Thyroid gland (tissue), 4 donors: ENCODE measurements around the gene POLR3K. TPM values are rescaled to one million over a fixed set of nuclear protein-coding genes. Genes with fewer than 3 reads are reported as not detected.

Experiments
- DNase-seq, 2 donors: peaks; one replicate each; pipeline ENCODE4 v3.0.0-alpha.2; 2019
- H3K27ac ChIP-seq, 3 donors: fragments of 200-600 bp; sonication (generic); 1 replicate in 2 of 3; 2 replicates in 1 of 3; pipeline ENCODE4 v1.5.1; 2016 to 2019; ENCODE audit warnings: mild to moderate bottlenecking in 1 of 3, moderate library complexity in 1 of 3
- H3K27me3 ChIP-seq: fragments of 200-600 bp; sonication (generic); one replicate; pipeline ENCODE4 v1.5.1; 2019
- H3K36me3 ChIP-seq, 2 donors: fragments of 200-600 bp; sonication (generic); one replicate each; pipeline ENCODE4 v1.5.1; 2016 to 2019
- H3K4me1 ChIP-seq, 2 donors: fragments of 200-600 bp; sonication (generic); one replicate each; pipeline ENCODE4 v1.5.1; 2017 to 2019
- H3K4me3 ChIP-seq, 3 donors: fragments of 200-600 bp; sonication (generic); replicated peaks in 1 of 3; 1 replicate in 2 of 3; 2 replicates in 1 of 3; pipeline ENCODE4 v1.5.1; 2016; ENCODE audit warnings: mild to moderate bottlenecking in 1 of 3
- H3K9me3 ChIP-seq: fragments of 200-600 bp; sonication (generic); one replicate; pipeline ENCODE4 v1.5.1; 2017
- POLR2A ChIP-seq, 2 donors: fragments of 450-650 bp; IDR thresholded peaks; one replicate each; pipeline ENCODE4 v1.6.1; 2017; ENCODE audit warnings: antibody characterized with exemption in 2 of 2, mild to moderate bottlenecking in 2 of 2, moderate library complexity in 1 of 2
- WGBS, 2 donors: methylation state at CpG; one replicate each; pipeline ENCODE4 v1.1.5; 2017; 5-methylcytosine and 5-hydroxymethylcytosine counted together
- intact Hi-C: fragments of 100-400 bp; cut with DNase I; formaldehyde crosslinking; loops from one replicate; pipeline ENCODE4 v1.15.1; 2023
- total RNA-seq, 4 donors: library from RNA; depleted of rRNA; stranded (reverse); fragments of >200 nt; gene quantifications; one replicate each; pipeline ENCODE4 v1.2.3, GENCODE V29; 2016
- TF ChIP-seq, protein P1 (sequence below), 6 experiments: fragments of 200-600 bp in 3 of 6; fragments of 450-650 bp in 3 of 6; sonication (generic) in 3 of 6; IDR thresholded peaks; one replicate each; pipeline ENCODE4 v1.5.1; 2016 to 2019; ENCODE audit warnings: antibody characterized with exemption in 6 of 6, mild to moderate bottlenecking in 2 of 6, inconsistent platforms in 1 of 6, moderate library complexity in 1 of 6

POLR3K gene
- total RNA-seq, 4 donors from 2014 or later, result 3.5 to 6.7 (median 4.6) TPM

DNA sequence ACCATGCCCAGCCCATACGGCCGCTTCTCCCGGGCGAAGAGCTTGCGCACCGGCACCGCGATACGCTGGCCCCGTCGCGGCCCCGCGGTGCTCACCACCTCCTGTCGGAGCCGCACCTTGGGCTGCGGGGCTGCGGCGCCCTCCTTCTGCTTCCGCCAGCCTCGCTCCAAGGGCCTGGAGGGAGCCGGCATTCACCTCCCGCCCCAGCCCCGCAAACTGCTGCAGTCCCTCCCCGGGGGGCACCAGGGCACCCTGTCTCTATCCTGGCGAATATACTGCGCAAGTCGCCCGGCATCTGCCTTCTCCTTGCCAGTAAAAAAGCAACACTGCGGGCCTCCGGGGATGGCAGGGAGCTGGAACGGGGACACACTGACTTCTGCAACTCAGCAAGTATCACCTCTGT lies 8.5 kb upstream of the POLR3K start:
- H3K9me3 ChIP-seq, result no peaks in the 10 kb centered on the region
- no peaks in the 10 kb centered on the region for H3K27me3 ChIP-seq
- peaks cover 40 to 43% of the 10 kb centered on the region in 2 donors for H3K36me3 ChIP-seq
- H3K4me1 ChIP-seq, result peaks cover 5 to 17% of the 10 kb centered on the region in 2 donors
- intact Hi-C loops, result no loop called here
- no peak overlapping the region for H3K27ac ChIP-seq
- DNase-seq, result no peak
- WGBS, 2 donors, result 93 to 94% methylated on average over 20 to 32 of the region's 32 CpGs
- TF ChIP-seq POLR2A (IDR thresholded peaks at IDR 0.05), result no peak
- TF ChIP-seq, protein P1, sequence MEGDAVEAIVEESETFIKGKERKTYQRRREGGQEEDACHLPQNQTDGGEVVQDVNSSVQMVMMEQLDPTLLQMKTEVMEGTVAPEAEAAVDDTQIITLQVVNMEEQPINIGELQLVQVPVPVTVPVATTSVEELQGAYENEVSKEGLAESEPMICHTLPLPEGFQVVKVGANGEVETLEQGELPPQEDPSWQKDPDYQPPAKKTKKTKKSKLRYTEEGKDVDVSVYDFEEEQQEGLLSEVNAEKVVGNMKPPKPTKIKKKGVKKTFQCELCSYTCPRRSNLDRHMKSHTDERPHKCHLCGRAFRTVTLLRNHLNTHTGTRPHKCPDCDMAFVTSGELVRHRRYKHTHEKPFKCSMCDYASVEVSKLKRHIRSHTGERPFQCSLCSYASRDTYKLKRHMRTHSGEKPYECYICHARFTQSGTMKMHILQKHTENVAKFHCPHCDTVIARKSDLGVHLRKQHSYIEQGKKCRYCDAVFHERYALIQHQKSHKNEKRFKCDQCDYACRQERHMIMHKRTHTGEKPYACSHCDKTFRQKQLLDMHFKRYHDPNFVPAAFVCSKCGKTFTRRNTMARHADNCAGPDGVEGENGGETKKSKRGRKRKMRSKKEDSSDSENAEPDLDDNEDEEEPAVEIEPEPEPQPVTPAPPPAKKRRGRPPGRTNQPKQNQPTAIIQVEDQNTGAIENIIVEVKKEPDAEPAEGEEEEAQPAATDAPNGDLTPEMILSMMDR (IDR thresholded peaks at IDR 0.05), result no peak
- no peak overlapping the region for H3K4me3 ChIP-seq

DNA sequence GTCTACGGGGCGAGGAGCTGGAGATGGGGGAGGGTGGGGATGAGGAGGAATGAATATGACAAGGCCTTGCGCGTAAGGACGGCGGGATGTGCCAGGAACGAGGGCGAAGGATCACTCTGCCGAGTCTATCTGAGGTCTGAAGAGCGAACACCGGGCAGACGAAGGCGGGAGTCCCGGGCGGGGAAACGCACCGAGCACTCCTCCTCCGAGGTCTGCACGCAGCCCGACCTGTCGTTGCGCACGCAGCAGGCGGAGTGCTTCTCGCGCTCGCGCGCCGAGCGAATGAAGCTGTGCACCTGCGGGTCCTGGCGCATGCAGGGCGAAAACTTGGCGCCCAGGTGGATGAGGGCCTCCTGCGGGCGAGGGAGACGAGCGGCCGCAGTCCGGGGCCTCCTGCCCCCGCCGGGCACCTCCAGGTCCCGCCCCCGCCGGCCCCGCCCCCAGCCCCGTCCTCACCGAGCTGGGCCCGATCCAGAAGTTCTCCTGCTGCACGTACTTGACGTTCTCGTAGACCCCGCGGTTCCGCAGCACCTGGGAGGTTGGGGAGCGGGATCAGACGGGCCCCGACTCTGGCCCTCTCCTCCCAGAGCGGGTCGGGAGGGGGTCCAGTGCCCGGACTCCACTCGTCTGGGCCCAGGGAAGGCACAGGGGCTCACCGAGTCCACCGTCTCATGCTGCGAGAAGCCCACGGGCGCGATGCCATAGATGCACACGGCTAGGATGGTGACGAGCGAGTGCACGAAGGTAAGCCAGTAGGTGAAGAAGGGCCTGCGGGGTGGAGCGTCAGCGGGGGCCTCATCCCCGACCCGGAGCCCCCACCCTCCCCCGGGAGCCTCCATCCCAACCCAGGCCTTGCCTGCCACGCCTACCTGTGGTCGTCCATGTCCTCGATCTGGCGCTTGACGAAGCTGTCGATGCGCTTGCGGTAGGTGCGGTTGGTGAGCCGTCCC lies 7.8 kb upstream of the POLR3K start:
- H3K36me3 ChIP-seq, result peaks cover 47 to 49% of the 10 kb centered on the region in 2 donors
- no peak for DNase-seq
- H3K27me3 ChIP-seq, result no peaks in the 10 kb centered on the region
- H3K4me1 ChIP-seq, result peaks cover 4 to 11% of the 10 kb centered on the region in 2 donors
- no peak overlapping the region for H3K4me3 ChIP-seq
- intact Hi-C loops, result no loop called here
- H3K27ac ChIP-seq, result no peak overlapping the region
- TF ChIP-seq POLR2A (IDR thresholded peaks at IDR 0.05), result no peak
- TF ChIP-seq, protein P1 (IDR thresholded peaks at IDR 0.05), result no peak
- 89 to 91% methylated on average over 57 to 79 of the region's 89 CpGs for WGBS, 2 donors
- no peaks in the 10 kb centered on the region for H3K9me3 ChIP-seq

DNA sequence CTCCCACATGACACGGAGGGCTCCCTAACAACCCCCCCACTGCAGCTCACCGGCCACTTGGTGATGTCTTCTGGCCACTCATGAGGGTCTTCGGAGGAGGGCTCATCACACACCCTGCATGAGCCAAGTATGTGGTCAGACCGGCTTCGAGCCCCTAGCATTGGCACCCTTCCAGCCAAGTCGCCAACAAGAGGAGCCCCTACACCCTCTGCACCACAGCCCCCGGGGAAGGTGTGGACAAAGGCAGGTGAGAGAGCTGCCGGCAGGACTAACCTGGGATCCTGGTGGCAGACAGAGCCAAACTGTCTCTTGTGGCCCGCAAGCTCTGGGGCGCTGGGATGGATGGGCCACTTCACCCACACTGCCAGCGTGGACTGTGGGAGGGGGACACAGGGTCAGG lies 6.8 kb upstream of the POLR3K start:
- peaks cover 51 to 54% of the 10 kb centered on the region in 2 donors for H3K36me3 ChIP-seq
- H3K9me3 ChIP-seq, result no peaks in the 10 kb centered on the region
- TF ChIP-seq, protein P1 (IDR thresholded peaks at IDR 0.05), result no peak
- TF ChIP-seq POLR2A (IDR thresholded peaks at IDR 0.05), result no peak
- H3K27ac ChIP-seq, result no peak overlapping the region
- H3K4me3 ChIP-seq, result no peak overlapping the region
- DNase-seq, result no peak
- peaks cover 0 to under 1% of the 10 kb centered on the region in 2 donors for H3K4me1 ChIP-seq
- intact Hi-C loops, result no loop called here
- no peaks in the 10 kb centered on the region for H3K27me3 ChIP-seq
- WGBS, 2 donors, result 72 to 74% methylated on average over 3 to 10 of the region's 11 CpGs

DNA sequence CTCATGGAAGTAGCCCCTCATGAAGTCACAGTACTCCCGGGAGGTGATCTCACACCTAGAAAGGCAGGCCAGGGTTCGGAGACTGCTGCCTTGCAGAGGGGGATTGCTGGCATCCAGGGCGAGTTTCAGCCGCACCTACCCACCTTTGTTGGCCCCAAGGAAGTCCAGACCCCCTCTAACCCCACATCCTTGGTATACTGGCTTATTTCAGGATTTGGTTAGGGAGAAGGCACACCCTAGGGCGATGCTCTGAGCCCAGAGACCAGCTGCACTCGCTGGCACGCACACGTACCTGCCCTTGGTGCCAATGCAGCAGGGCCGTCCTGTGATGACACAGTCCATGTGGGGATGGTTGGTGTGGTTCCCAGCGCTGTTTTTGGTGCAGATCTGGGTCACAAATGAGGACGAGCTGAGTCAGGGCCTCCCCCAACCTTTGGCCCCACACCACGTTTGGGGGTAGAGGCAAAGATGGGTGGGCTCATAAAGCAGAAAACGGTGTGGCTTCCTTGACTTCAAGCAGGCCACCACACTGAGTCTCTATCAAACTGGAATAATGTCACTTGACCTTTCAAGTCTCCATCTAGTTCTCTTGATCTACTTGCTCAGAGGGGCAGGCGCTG lies 6.1 kb upstream of the POLR3K start:
- Histone ChIP-seq H3K27ac (no peak overlapping the region), H3K9me3 (no peaks in the 10 kb centered on the region), H3K36me3 (peaks cover 51 to 54% of the 10 kb centered on the region in 2 donors), H3K4me3 (no peak overlapping the region), H3K4me1 (peaks cover 0 to 2% of the 10 kb centered on the region in 2 donors), H3K27me3 (no peaks in the 10 kb centered on the region)
- intact Hi-C loops, result no loop called here
- TF ChIP-seq, protein P1 (IDR thresholded peaks at IDR 0.05), result no peak
- TF ChIP-seq POLR2A (IDR thresholded peaks at IDR 0.05), result no peak
- DNase-seq, result no peak
- 92 to 93% methylated on average over 12 to 14 of the region's 14 CpGs for WGBS, 2 donors
